HepG2 (cell line): ENCODE data around the gene NGFR. TPM values are rescaled to one million over a fixed set of nuclear protein-coding genes. Genes with fewer than 3 reads are reported as not detected.

ENCODE experiments used
- ATAC-seq: fragments of 200-7000 bp; cut with Tn5 transposase; 3 replicates; pipeline ENCODE4 v1.9.1; 2020; ENCODE audit warnings: mild to moderate bottlenecking, moderate library complexity
- BruUV-seq: library from RNA; stranded (reverse); fragments of 400-500 nt; replicated peaks from 2 replicates; lab custom pipeline; 2021; lab: Mats Ljungman, UMichigan
- CTCF ChIA-PET: fragments of 300-600 bp; formaldehyde crosslinking; extraction: SDS; loops from one replicate; lab custom pipeline; 2021; ENCODE audit warnings: low total read pairs, inconsistent platforms, low intra/inter-chr PET ratio; lab: Yijun Ruan, JAX
- POLR2A ChIA-PET: fragments of 350-600 bp; sonication (Branson Sonifier 250); formaldehyde crosslinking; loops from one replicate; lab custom pipeline; 2020; ENCODE audit warnings: antibody characterized with exemption, inconsistent platforms; lab: Yijun Ruan, JAX
- DNase-seq: peaks from one replicate; pipeline ENCODE4 v3.0.0-alpha.2; 2015; ENCODE audit warnings: low spot score
- FAIRE-seq: peaks from 3 replicates; lab custom pipeline; 2011; peaks lifted over from hg19 to GRCh38; lab: Jason Lieb, UNC
- H2AFZ ChIP-seq: one replicate; pipeline ENCODE4 v1.6.1; 2011; ENCODE audit warnings: low read length, inconsistent platforms
- H3K27ac ChIP-seq: fragments of 300-600 bp; 3 replicates; pipeline ENCODE4 v1.8.0; 2011; ENCODE audit warnings: mixed run types, mild to moderate bottlenecking, mixed read lengths, low read length, inconsistent platforms; ENCODE audit not compliant: insufficient read depth; ENCODE audit errors: extremely low read length
- H3K27me3 ChIP-seq, 2 experiments: fragments of 200-600 bp in 1 of 2; 2 replicates in 1 of 2; 3 replicates in 1 of 2; pipeline versions ENCODE4 v1.6.0 to v1.8.0; 2011; ENCODE audit warnings: low read length in 2 of 2, mild to moderate bottlenecking in 2 of 2, moderate library complexity in 2 of 2, inconsistent platforms in 1 of 2; ENCODE audit not compliant: insufficient read depth in 2 of 2, control insufficient read depth in 1 of 2
- H3K36me3 ChIP-seq, 2 experiments: fragments of 200-600 bp in 1 of 2; replicated peaks in 1 of 2; 2 replicates in 1 of 2; 3 replicates in 1 of 2; pipeline versions ENCODE4 v1.5.1 to v1.8.0; 2011; ENCODE audit warnings: low read length in 2 of 2, inconsistent platforms in 1 of 2; ENCODE audit not compliant: insufficient read depth in 2 of 2, control insufficient read depth in 1 of 2
- H3K4me1 ChIP-seq: 2 replicates; pipeline ENCODE4 v1.5.1; 2012; ENCODE audit warnings: low read length, inconsistent platforms; ENCODE audit not compliant: insufficient read depth
- H3K4me2 ChIP-seq: 2 replicates; pipeline ENCODE4 v1.6.0; 2011; ENCODE audit warnings: low read depth, low read length, inconsistent platforms
- H3K4me3 ChIP-seq, 3 experiments: fragments of 200-600 bp in 1 of 3; sonication (generic), shearing (Covaris generic) in 1 of 3; replicated peaks in 1 of 3; 2 replicates each; pipeline ENCODE4 v1.5.1; 2011 to 2016; ENCODE audit warnings: low read length in 3 of 3, inconsistent platforms in 2 of 3, low read depth in 2 of 3, mild to moderate bottlenecking in 2 of 3, control low read depth in 1 of 3, mixed read lengths in 1 of 3; ENCODE audit not compliant: insufficient read depth in 1 of 3
- H3K79me2 ChIP-seq: one replicate; pipeline ENCODE4 v1.6.1; 2011; ENCODE audit warnings: low read length, inconsistent platforms; ENCODE audit not compliant: insufficient read depth
- H3K9ac ChIP-seq: 2 replicates; pipeline ENCODE4 v1.6.0; 2011; ENCODE audit warnings: mild to moderate bottlenecking, low read depth, low read length, inconsistent platforms; ENCODE audit not compliant: insufficient read depth
- H3K9me3 ChIP-seq: 2 replicates; pipeline ENCODE4 v1.5.1; 2012; ENCODE audit warnings: mild to moderate bottlenecking, low read length
- H4K20me1 ChIP-seq: 2 replicates; pipeline ENCODE4 v1.6.0; 2011; ENCODE audit warnings: inconsistent platforms, mild to moderate bottlenecking, low read length, moderate library complexity; ENCODE audit not compliant: insufficient read depth
- ATF3 ChIP-seq: sonication (generic); formaldehyde crosslinking; IDR thresholded peaks from 2 replicates; pipeline ENCODE4 v1.4.0; 2020; ENCODE audit warnings: missing genetic modification reagents
- CREB3 ChIP-seq: sonication (generic); formaldehyde crosslinking; IDR thresholded peaks from 2 replicates; pipeline ENCODE4 v1.5.0; 2020; ENCODE audit warnings: missing genetic modification reagents
- GABPB1 ChIP-seq: IDR thresholded peaks from 2 replicates; pipeline ENCODE4 v1.6.1; 2016; ENCODE audit warnings: mild to moderate bottlenecking, missing genetic modification reagents, moderate library complexity, missing compliant biosample characterization
- HMGXB3 ChIP-seq: sonication (generic); formaldehyde crosslinking; IDR thresholded peaks from 2 replicates; pipeline ENCODE4 v1.4.0; 2020; ENCODE audit warnings: missing genetic modification reagents, borderline replicate concordance
- NFYB ChIP-seq: sonication (generic); formaldehyde crosslinking; IDR thresholded peaks from 2 replicates; pipeline ENCODE4 v1.4.0; 2020; ENCODE audit warnings: missing genetic modification reagents
- PLRG1 ChIP-seq: fragments of 450-650 bp; conservative IDR thresholded peaks from 2 replicates; pipeline ENCODE4 v1.6.1; 2016
- RBM22 ChIP-seq: fragments of 200-400 bp; formaldehyde crosslinking; optimal IDR thresholded peaks from 2 replicates; pipeline ENCODE3; 2017; ENCODE audit warnings: mild to moderate bottlenecking, low read length, moderate library complexity
- SALL2 ChIP-seq: sonication (generic); formaldehyde crosslinking; IDR thresholded peaks from 2 replicates; pipeline ENCODE4 v1.8.1; 2023; ENCODE audit warnings: mild to moderate bottlenecking, missing genetic modification reagents, inconsistent platforms
- SNRNP70 ChIP-seq: fragments of 200-400 bp; formaldehyde crosslinking; IDR thresholded peaks from 2 replicates; pipeline ENCODE4 v1.6.1; 2017; ENCODE audit warnings: mild to moderate bottlenecking, low read depth, low read length, moderate library complexity
- TRAFD1 ChIP-seq: sonication (generic); formaldehyde crosslinking; IDR thresholded peaks from 2 replicates; pipeline ENCODE4 v1.5.1; 2020; ENCODE audit warnings: missing genetic modification reagents, mild to moderate bottlenecking, borderline replicate concordance
- ZNF124 ChIP-seq: sonication (generic); formaldehyde crosslinking; IDR thresholded peaks from 2 replicates; pipeline ENCODE4 v1.4.0; 2020; ENCODE audit warnings: missing genetic modification reagents
- ZNF234 ChIP-seq: sonication (generic); formaldehyde crosslinking; conservative IDR thresholded peaks from 2 replicates; pipeline ENCODE4 v1.5.1; 2020; ENCODE audit warnings: mild to moderate bottlenecking, missing genetic modification reagents
- ZNF572 ChIP-seq: sonication (generic); formaldehyde crosslinking; IDR thresholded peaks from 2 replicates; pipeline ENCODE4 v1.5.1; 2020; ENCODE audit warnings: mild to moderate bottlenecking, missing genetic modification reagents
- ZNF615 ChIP-seq: sonication (generic); formaldehyde crosslinking; IDR thresholded peaks from 2 replicates; pipeline ENCODE4 v1.5.0; 2020; ENCODE audit warnings: mild to moderate bottlenecking, missing genetic modification reagents, borderline replicate concordance
- WGBS: methylation state at CpG from one replicate; pipeline ENCODE4 v1.1.6; 2017; ENCODE audit warnings: low lambda C conversion rate; 5-methylcytosine and 5-hydroxymethylcytosine counted together
- in situ Hi-C: cut with HindIII; loops from 2 replicates; pipeline ENCODE4 v1.10.0; 2017; ENCODE audit warnings: low pct_unique_long_range_greater_than_20kb; ENCODE audit not compliant: extremely low pct_ligation_motif_present
- intact Hi-C: fragments of 100-400 bp; cut with micrococcal nuclease; formaldehyde crosslinking; loops from one replicate; pipeline ENCODE4 v1.10.0; 2022; ENCODE audit not compliant: unreplicated experiment
- polyA plus RNA-seq, 8 experiments: library from polyadenylated mRNA; depleted of rRNA in 3 of 8; stranded (reverse) in 7 of 8; unstranded in 1 of 8; fragments of >200 nt; fragmentation: Illumina TruSeq in 4 of 8; extraction: Trizol in 4 of 8; gene quantifications; 2 replicates each; pipeline versions ENCODE4 v1.2.1 to v1.2.3, GENCODE V29; 2011 to 2016; ENCODE audit warnings: low read depth in 4 of 8, missing spikeins in 1 of 8, mixed read lengths in 1 of 8; ENCODE audit not compliant: insufficient read depth in 1 of 8
- total RNA-seq, 5 experiments: library from RNA; depleted of rRNA; stranded (reverse); fragments of >200 nt; fragmentation: Illumina TruSeq; extraction: Trizol; gene quantifications; 2 replicates each; pipeline ENCODE4 v1.2.3, GENCODE V29; 2016; ENCODE audit warnings: low read depth in 1 of 5

The NGFR gene
- total and polyA plus RNA-seq, 2 of the 13 experiments (the other 11 are each of a cell fraction or from before 2014, with no cell fraction given) = 1.1 to 1.8 TPM

- DNase-seq (no peak), FAIRE-seq (no peak), ATAC-seq (no peak)
- no peaks in the 10 kb centered on the region for H4K20me1 ChIP-seq
- intact Hi-C loops = no loop called here
- no peak overlapping the region for H2AFZ ChIP-seq
- H3K79me2 ChIP-seq = no peaks in the 10 kb centered on the region
- no peaks in the 10 kb centered on the region for H3K9me3 ChIP-seq
- no peak overlapping the region for H3K27ac ChIP-seq
- no peak overlapping the region for H3K4me2 ChIP-seq
- H3K4me3 ChIP-seq = no peak overlapping the region
- BruUV-seq = no TSS peak
- CTCF ChIA-PET = no interaction called here
- no peak overlapping the region for H3K9ac ChIP-seq
- in situ Hi-C loops = no loop called here
- TF ChIP-seq ATF3 (CRISPR knock-in tag) = no peak
- no peak for TF ChIP-seq ZNF572
- TF ChIP-seq SALL2 (CRISPR knock-in tag) = no peak
- no peak for TF ChIP-seq SNRNP70
- no peak for TF ChIP-seq ZNF234 (CRISPR knock-in tag)
- TF ChIP-seq HMGXB3 = no peak
- TF ChIP-seq PLRG1 = no peak
- no peak for TF ChIP-seq GABPB1 (CRISPR knock-in tag)
- TF ChIP-seq CREB3 (CRISPR knock-in tag) = no peak
- TF ChIP-seq RBM22 = no peak
- no peak for TF ChIP-seq ZNF615 (CRISPR knock-in tag)
- no peak for TF ChIP-seq TRAFD1 (CRISPR knock-in tag)
- TF ChIP-seq NFYB = no peak
- no peak for TF ChIP-seq ZNF124 (CRISPR knock-in tag)
- POLR2A ChIA-PET = no interaction called here
- peaks cover 2 to 58% of the 10 kb centered on the region in 2 experiments for H3K27me3 ChIP-seq
- WGBS = 61% methylated on average over 21 of the region's 24 CpGs
- 0 out of 2 replicates have a peak, but pooled peaks cover 6% of the 10 kb centered on the region for H3K4me1 ChIP-seq
- H3K36me3 ChIP-seq = no peaks in the 10 kb centered on the region
Observed at GRCh38 chr17:49525831-49526741, 31.0 kb downstream of the NGFR start.
